HEK293T (cell line): Measurements from ENCODE around the gene GGTLC1.

ENCODE experiments used
- CTCF ChIA-PET: fragments of 350-600 bp; formaldehyde crosslinking; extraction: SDS; loops from one replicate; lab custom pipeline; 2021; ENCODE audit warnings: antibody characterized with exemption, inconsistent platforms; lab: Yijun Ruan, JAX
- POLR2A ChIA-PET: fragments of 350-600 bp; formaldehyde crosslinking; extraction: SDS; loops from one replicate; lab custom pipeline; 2020; ENCODE audit warnings: antibody characterized with exemption, inconsistent platforms; lab: Yijun Ruan, JAX
- DNase-seq: peaks from one replicate; pipeline ENCODE4 v3.0.0; 2012; ENCODE audit warnings: mixed read lengths; ENCODE audit errors: extremely low spot score
- ARNT ChIP-seq: fragments of 450-650 bp; IDR thresholded peaks from 2 replicates; pipeline ENCODE4 v1.6.1; 2017; ENCODE audit warnings: mild to moderate bottlenecking
- BHLHE40 ChIP-seq: fragments of 450-650 bp; IDR thresholded peaks from 2 replicates; pipeline ENCODE4 v1.6.1; 2016; ENCODE audit warnings: mild to moderate bottlenecking, moderate library complexity, borderline replicate concordance
- CTBP1 ChIP-seq: fragments of 450-650 bp; IDR thresholded peaks from 2 replicates; pipeline ENCODE4 v1.6.1; 2016; ENCODE audit warnings: borderline replicate concordance
- ELF4 ChIP-seq: fragments of 450-650 bp; IDR thresholded peaks from 2 replicates; pipeline ENCODE4 v1.6.1; 2017; ENCODE audit warnings: antibody characterized with exemption
- FOXA1 ChIP-seq: fragments of 450-650 bp; IDR thresholded peaks from 2 replicates; pipeline ENCODE4 v1.6.1; 2016; ENCODE audit warnings: mild to moderate bottlenecking
- FOXK2 ChIP-seq: fragments of 450-650 bp; IDR thresholded peaks from 2 replicates; pipeline ENCODE4 v1.6.1; 2016; ENCODE audit warnings: mild to moderate bottlenecking
- FOXM1 ChIP-seq: fragments of 450-650 bp; IDR thresholded peaks from 2 replicates; pipeline ENCODE4 v1.6.1; 2017; ENCODE audit warnings: mild to moderate bottlenecking, borderline replicate concordance
- HDGF ChIP-seq: fragments of 450-650 bp; IDR thresholded peaks from 2 replicates; pipeline ENCODE4 v1.6.1; 2017; ENCODE audit warnings: antibody characterized with exemption, borderline replicate concordance
- L3MBTL2 ChIP-seq: fragments of 450-650 bp; conservative IDR thresholded peaks from 2 replicates; pipeline ENCODE4 v1.6.1; 2016; ENCODE audit warnings: mild to moderate bottlenecking
- LEF1 ChIP-seq: fragments of 450-650 bp; IDR thresholded peaks from 2 replicates; pipeline ENCODE4 v1.6.1; 2017; ENCODE audit warnings: mild to moderate bottlenecking, borderline replicate concordance
- NFRKB ChIP-seq: fragments of 450-650 bp; IDR thresholded peaks from 2 replicates; pipeline ENCODE4 v1.6.1; 2016; ENCODE audit warnings: mild to moderate bottlenecking, moderate library complexity
- PKNOX1 ChIP-seq: fragments of 450-650 bp; IDR thresholded peaks from 2 replicates; pipeline ENCODE4 v1.6.1; 2016
- SP1 ChIP-seq: fragments of 450-650 bp; IDR thresholded peaks from 2 replicates; pipeline ENCODE4 v1.6.1; 2017
- SUZ12 ChIP-seq: fragments of 450-650 bp; IDR thresholded peaks from 2 replicates; pipeline ENCODE4 v1.6.1; 2016; ENCODE audit warnings: mild to moderate bottlenecking
- TARDBP ChIP-seq: fragments of 450-650 bp; IDR thresholded peaks from 2 replicates; pipeline ENCODE4 v1.6.1; 2016
- ZNF384 ChIP-seq: fragments of 450-650 bp; IDR thresholded peaks from 2 replicates; pipeline ENCODE4 v1.6.1; 2016

The GGTLC1 gene

GRCh38 chr20:24011282-24011681, 22.7 kb upstream of the GGTLC1 start:
- ChIA-PET POLR2A (no interaction called here), CTCF (no interaction called here)
- no peak for DNase-seq
- TF ChIP-seq SUZ12: no peak
- TF ChIP-seq LEF1: no peak
- TF ChIP-seq ELF4: no peak
- TF ChIP-seq SP1: no peak
- TF ChIP-seq L3MBTL2: no peak
- TF ChIP-seq NFRKB: no peak
- TF ChIP-seq TARDBP: no peak

DNA sequence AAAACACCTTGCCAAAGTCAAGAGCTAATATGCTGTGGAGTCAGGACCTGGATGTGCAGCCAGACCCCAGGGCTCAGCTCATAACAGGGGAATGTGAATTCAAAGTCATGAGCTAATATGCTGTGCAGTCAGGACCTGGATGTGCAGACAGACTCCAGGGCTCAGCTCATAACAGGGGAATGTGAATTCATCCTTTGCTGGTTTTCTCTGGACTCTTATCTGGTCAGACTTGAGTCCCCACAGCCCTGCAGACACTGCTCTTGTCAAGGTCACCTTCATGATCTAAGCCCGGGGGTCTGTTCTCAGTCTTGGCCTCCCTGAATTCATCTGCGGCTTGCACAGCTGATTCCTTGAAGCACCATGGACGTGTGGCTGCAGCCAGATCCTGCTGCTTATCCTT, 19.2 kb upstream of the GGTLC1 start:
- CTCF ChIA-PET: no interaction called here
- no peak for DNase-seq
- TF ChIP-seq ZNF384 (no peak), ARNT (no peak), LEF1 (no peak), L3MBTL2 (no peak), ELF4 (no peak), SP1 (no peak), SUZ12 (no peak), CTBP1 (no peak), BHLHE40 (no peak)
- POLR2A ChIA-PET: no interaction called here

- ChIA-PET CTCF (no interaction called here), POLR2A (no interaction called here)
- TF ChIP-seq ZNF384: no peak
- TF ChIP-seq LEF1: no peak
- no peak for TF ChIP-seq ELF4
- no peak for TF ChIP-seq FOXK2
- no peak for TF ChIP-seq PKNOX1
- TF ChIP-seq FOXA1: no peak
- TF ChIP-seq SUZ12: no peak
- no peak for TF ChIP-seq HDGF
- no peak for TF ChIP-seq NFRKB
- no peak for TF ChIP-seq L3MBTL2
- TF ChIP-seq BHLHE40: no peak
- DNase-seq: no peak
Observed at GRCh38 chr20:24007073-24007595, 18.6 kb upstream of the GGTLC1 start.

- CTCF ChIA-PET: no interaction called here
- POLR2A ChIA-PET: no interaction called here
- no peak for TF ChIP-seq ARNT
- TF ChIP-seq ELF4: no peak
- TF ChIP-seq NFRKB: no peak
- no peak for TF ChIP-seq LEF1
- no peak for TF ChIP-seq FOXK2
- no peak for TF ChIP-seq TARDBP
- TF ChIP-seq PKNOX1: no peak
- TF ChIP-seq ZNF384: no peak
- TF ChIP-seq FOXM1: no peak
- TF ChIP-seq SUZ12: no peak
- TF ChIP-seq L3MBTL2: no peak
- no peak for TF ChIP-seq SP1
- TF ChIP-seq FOXA1: no peak
- no peak for TF ChIP-seq BHLHE40
- no peak for TF ChIP-seq CTBP1
- no peak for TF ChIP-seq HDGF
- no peak for DNase-seq
Observed at GRCh38 chr20:24006626-24007025, 18.0 kb upstream of the GGTLC1 start.

DNA sequence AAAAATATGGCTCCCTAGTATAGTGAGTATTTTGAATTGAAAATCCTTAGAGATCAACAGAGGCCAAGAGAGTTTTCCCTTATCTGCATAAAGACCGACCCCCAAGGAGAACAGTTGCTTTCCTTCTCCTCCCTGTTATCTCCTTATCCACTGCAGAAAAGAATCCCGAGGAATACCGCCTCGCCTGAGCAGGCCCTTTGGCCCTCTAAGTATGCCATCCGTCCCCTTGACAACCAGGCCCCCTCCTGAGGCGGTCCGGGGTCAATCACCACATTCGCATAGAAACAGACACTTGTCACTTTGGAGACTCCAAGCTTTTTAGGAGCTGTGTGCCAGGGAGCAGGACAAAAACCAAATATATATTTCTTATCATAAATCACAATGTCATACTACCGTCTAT, 15.9 kb upstream of the GGTLC1 start:
- CTCF ChIA-PET: interaction anchor here (0.6 kb wide), 1 partner anchor 35 kb away, joined by 3 read pairs; no protein-coding TSS in a partner anchor
- DNase-seq: no peak
- TF ChIP-seq SP1 (no peak), FOXK2 (no peak), SUZ12 (no peak), ELF4 (no peak), HDGF (no peak), FOXM1 (no peak), L3MBTL2 (no peak), ARNT (no peak), BHLHE40 (no peak), ZNF384 (no peak), LEF1 (no peak), NFRKB (no peak), PKNOX1 (no peak), TARDBP (no peak), FOXA1 (no peak), CTBP1 (no peak)
- POLR2A ChIA-PET: no interaction called here

DNA sequence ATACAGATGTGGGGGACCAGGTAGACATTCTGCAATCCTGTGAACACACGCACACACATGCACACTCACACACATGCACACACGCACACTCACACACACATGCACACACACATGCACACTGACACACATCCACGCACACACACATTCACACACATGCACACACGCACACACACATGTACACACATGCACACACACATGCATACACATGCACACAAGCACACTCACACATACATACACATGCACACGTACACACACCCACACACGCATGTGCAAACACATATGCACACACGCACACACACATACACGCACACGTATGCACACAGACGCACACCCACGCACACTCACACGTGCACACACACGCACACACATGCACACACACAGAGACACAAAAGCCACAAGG, 14.3 kb upstream of the GGTLC1 start:
- TF ChIP-seq HDGF (no peak), FOXA1 (no peak), ELF4 (no peak), CTBP1 (no peak), PKNOX1 (no peak), SUZ12 (no peak), BHLHE40 (no peak), L3MBTL2 (no peak), ZNF384 (no peak), LEF1 (no peak), SP1 (no peak), ARNT (no peak), NFRKB (no peak)
- DNase-seq: no peak
- ChIA-PET POLR2A (interaction anchor here (1.2 kb wide), 1 partner anchor 93 kb away, joined by 3 read pairs; no protein-coding TSS in a partner anchor), CTCF (no interaction called here)
